Measurements from ENCODE around the gene DNAH12.
"Not testable (repeated sequence)": the region's sequence is repeated elsewhere in the genome, so short reads cannot be mapped to it uniquely, and the experiment has no call there.

DNA sequence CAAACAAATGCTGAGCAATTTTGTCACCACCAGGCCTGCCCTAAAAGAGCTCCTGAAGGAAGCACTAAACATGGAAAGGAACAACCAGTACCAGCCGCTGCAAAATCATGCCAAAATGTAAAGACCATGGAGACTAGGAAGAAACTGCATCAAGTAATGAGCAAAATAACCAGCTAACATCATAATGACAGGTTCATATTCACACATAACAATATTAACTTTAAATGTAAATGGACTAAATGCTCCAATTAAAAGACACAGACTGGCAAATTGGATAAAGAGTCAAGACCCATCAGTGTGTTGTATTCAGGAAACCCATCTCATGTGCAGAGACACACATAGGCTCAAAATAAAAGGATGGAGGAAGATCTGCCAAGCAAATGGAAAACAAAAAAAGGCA, 217.6 kb downstream of the DNAH12 start:
- TF ChIP-seq, protein P1, sequence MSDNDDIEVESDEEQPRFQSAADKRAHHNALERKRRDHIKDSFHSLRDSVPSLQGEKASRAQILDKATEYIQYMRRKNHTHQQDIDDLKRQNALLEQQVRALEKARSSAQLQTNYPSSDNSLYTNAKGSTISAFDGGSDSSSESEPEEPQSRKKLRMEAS (IDR thresholded peaks at IDR 0.05; ENCODE audit: low read depth): not testable (repeated sequence)
- TF ChIP-seq EP300 (IDR thresholded peaks at IDR 0.05; ENCODE audit: borderline replicate concordance in 1 of 2, low read depth in 1 of 2, low read length in 1 of 2); SIN3A (IDR thresholded peaks at IDR 0.05; ENCODE audit: borderline replicate concordance, low read depth, low read length): not testable (repeated sequence)
- TF ChIP-seq, protein P2, sequence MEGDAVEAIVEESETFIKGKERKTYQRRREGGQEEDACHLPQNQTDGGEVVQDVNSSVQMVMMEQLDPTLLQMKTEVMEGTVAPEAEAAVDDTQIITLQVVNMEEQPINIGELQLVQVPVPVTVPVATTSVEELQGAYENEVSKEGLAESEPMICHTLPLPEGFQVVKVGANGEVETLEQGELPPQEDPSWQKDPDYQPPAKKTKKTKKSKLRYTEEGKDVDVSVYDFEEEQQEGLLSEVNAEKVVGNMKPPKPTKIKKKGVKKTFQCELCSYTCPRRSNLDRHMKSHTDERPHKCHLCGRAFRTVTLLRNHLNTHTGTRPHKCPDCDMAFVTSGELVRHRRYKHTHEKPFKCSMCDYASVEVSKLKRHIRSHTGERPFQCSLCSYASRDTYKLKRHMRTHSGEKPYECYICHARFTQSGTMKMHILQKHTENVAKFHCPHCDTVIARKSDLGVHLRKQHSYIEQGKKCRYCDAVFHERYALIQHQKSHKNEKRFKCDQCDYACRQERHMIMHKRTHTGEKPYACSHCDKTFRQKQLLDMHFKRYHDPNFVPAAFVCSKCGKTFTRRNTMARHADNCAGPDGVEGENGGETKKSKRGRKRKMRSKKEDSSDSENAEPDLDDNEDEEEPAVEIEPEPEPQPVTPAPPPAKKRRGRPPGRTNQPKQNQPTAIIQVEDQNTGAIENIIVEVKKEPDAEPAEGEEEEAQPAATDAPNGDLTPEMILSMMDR (IDR thresholded peaks at IDR 0.05): not testable (repeated sequence)
